Gastrocnemius medialis (tissue), 4 donors: ENCODE measurements around the gene PXDN.

Source experiments
- CTCF ChIP-seq, 5 experiments: fragments of 450-650 bp in 3 of 5; fragments of 200-600 bp in 2 of 5; sonication (generic) in 2 of 5; IDR thresholded peaks in 4 of 5; conservative IDR thresholded peaks in 1 of 5; 1 replicate in 4 of 5; 2 replicates in 1 of 5; pipeline ENCODE4 v1.5.1; 2016 to 2019; ENCODE audit warnings: antibody characterized with exemption in 5 of 5, mild to moderate bottlenecking in 3 of 5, moderate library complexity in 3 of 5
- POLR2A ChIP-seq, 2 donors: fragments of 450-650 bp; IDR thresholded peaks; one replicate each; pipeline ENCODE4 v1.6.1; 2017; ENCODE audit warnings: antibody characterized with exemption in 2 of 2, mild to moderate bottlenecking in 2 of 2, moderate library complexity in 2 of 2

GRCh38 chr2:1791006-1791605 lies 46.8 kb upstream of the PXDN start:
- TF ChIP-seq CTCF (IDR thresholded peaks at IDR 0.05 in 4 of 5, conservative IDR thresholded peaks at IDR 0.05 in 1 of 5) (no peak), POLR2A (IDR thresholded peaks at IDR 0.05) (no peak)
